Liver (tissue), 3 donors: ENCODE results near the gene ETNK1.

Experiments
- EGR1 ChIP-seq, 2 donors: IDR thresholded peaks; 2 replicates each; pipeline ENCODE4 v1.6.1; 2016 to 2018; ENCODE audit warnings: antibody characterized with exemption in 2 of 2, low read depth in 2 of 2
- FOXA1 ChIP-seq: IDR thresholded peaks from 2 replicates; pipeline ENCODE4 v1.6.1; 2016; ENCODE audit warnings: antibody characterized with exemption
- FOXA2 ChIP-seq: IDR thresholded peaks from 2 replicates; pipeline ENCODE4 v1.6.1; 2016; ENCODE audit warnings: antibody characterized with exemption
- GABPA ChIP-seq, 2 donors: IDR thresholded peaks in 1 of 2; conservative IDR thresholded peaks in 1 of 2; 2 replicates each; pipeline ENCODE4 v1.6.1; 2016; ENCODE audit warnings: antibody characterized with exemption in 2 of 2, mild to moderate bottlenecking in 1 of 2, moderate library complexity in 1 of 2
- HNF4A ChIP-seq, 2 donors: conservative IDR thresholded peaks; 2 replicates each; pipeline ENCODE4 v1.6.1; 2016; ENCODE audit warnings: antibody characterized with exemption in 2 of 2, mild to moderate bottlenecking in 2 of 2
- JUND ChIP-seq, 2 donors: IDR thresholded peaks; 2 replicates each; pipeline ENCODE4 v1.6.1; 2016; ENCODE audit warnings: antibody characterized with exemption in 2 of 2
- RAD21 ChIP-seq, 2 donors: IDR thresholded peaks; 2 replicates each; pipeline ENCODE4 v1.6.1; 2016; ENCODE audit warnings: antibody characterized with exemption in 2 of 2, mild to moderate bottlenecking in 2 of 2
- RXRA ChIP-seq, 2 donors: IDR thresholded peaks; 2 replicates each; pipeline ENCODE4 v1.6.1; 2017 to 2018; ENCODE audit warnings: antibody characterized with exemption in 2 of 2, mild to moderate bottlenecking in 1 of 2
- TAF1 ChIP-seq: conservative IDR thresholded peaks from 2 replicates; pipeline ENCODE4 v1.6.1; 2016; ENCODE audit warnings: antibody characterized with exemption, mild to moderate bottlenecking
- YY1 ChIP-seq: IDR thresholded peaks from 2 replicates; pipeline ENCODE4 v1.6.1; 2016; ENCODE audit warnings: antibody characterized with exemption, mild to moderate bottlenecking
- TF ChIP-seq, protein P1 (sequence below): fragments of 150-350 bp; IDR thresholded peaks from 2 replicates; pipeline ENCODE4 v1.5.1; 2017; ENCODE audit warnings: improper control_type of control experiment, low read depth, low read length; ENCODE audit not compliant: missing input control
- TF ChIP-seq, protein P2 (sequence below): IDR thresholded peaks from 2 replicates; pipeline ENCODE4 v1.6.1; 2016; ENCODE audit warnings: antibody characterized with exemption
- TF ChIP-seq, protein P3 (sequence below): IDR thresholded peaks from 2 replicates; pipeline ENCODE4 v1.6.1; 2016; ENCODE audit warnings: antibody characterized with exemption, mild to moderate bottlenecking
- TF ChIP-seq, protein P4 (sequence below): IDR thresholded peaks from 2 replicates; pipeline ENCODE4 v1.6.1; 2016; ENCODE audit warnings: antibody characterized with exemption
- donor health status: healthy.
- donor health status: healthy.

DNA sequence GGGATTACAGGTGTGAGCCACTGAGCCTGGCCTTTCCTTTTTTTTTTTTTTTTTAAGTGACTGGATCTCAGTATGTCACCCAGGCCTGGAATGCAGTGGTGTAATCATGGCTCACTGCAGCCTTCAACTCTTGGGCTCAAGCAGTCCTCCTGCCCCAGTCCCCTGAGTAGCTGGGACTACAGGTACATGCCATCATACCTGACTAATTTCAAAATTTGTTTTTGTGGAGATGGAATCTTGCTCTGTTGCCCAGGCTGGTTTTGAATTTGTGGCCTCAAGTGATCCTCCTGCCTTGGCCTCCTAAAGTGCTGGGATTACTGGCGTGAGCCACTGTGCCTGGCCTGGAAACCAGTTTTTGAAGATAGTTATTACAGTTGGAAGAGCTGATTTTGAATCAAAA lies 37.4 kb downstream of the ETNK1 start:
- TF ChIP-seq, protein P1, sequence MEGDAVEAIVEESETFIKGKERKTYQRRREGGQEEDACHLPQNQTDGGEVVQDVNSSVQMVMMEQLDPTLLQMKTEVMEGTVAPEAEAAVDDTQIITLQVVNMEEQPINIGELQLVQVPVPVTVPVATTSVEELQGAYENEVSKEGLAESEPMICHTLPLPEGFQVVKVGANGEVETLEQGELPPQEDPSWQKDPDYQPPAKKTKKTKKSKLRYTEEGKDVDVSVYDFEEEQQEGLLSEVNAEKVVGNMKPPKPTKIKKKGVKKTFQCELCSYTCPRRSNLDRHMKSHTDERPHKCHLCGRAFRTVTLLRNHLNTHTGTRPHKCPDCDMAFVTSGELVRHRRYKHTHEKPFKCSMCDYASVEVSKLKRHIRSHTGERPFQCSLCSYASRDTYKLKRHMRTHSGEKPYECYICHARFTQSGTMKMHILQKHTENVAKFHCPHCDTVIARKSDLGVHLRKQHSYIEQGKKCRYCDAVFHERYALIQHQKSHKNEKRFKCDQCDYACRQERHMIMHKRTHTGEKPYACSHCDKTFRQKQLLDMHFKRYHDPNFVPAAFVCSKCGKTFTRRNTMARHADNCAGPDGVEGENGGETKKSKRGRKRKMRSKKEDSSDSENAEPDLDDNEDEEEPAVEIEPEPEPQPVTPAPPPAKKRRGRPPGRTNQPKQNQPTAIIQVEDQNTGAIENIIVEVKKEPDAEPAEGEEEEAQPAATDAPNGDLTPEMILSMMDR = no peak
- TF ChIP-seq, protein P2, sequence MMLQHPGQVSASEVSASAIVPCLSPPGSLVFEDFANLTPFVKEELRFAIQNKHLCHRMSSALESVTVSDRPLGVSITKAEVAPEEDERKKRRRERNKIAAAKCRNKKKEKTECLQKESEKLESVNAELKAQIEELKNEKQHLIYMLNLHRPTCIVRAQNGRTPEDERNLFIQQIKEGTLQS = no peak
- TF ChIP-seq TAF1 = no peak
- TF ChIP-seq FOXA1 = no peak
- TF ChIP-seq, protein P3, sequence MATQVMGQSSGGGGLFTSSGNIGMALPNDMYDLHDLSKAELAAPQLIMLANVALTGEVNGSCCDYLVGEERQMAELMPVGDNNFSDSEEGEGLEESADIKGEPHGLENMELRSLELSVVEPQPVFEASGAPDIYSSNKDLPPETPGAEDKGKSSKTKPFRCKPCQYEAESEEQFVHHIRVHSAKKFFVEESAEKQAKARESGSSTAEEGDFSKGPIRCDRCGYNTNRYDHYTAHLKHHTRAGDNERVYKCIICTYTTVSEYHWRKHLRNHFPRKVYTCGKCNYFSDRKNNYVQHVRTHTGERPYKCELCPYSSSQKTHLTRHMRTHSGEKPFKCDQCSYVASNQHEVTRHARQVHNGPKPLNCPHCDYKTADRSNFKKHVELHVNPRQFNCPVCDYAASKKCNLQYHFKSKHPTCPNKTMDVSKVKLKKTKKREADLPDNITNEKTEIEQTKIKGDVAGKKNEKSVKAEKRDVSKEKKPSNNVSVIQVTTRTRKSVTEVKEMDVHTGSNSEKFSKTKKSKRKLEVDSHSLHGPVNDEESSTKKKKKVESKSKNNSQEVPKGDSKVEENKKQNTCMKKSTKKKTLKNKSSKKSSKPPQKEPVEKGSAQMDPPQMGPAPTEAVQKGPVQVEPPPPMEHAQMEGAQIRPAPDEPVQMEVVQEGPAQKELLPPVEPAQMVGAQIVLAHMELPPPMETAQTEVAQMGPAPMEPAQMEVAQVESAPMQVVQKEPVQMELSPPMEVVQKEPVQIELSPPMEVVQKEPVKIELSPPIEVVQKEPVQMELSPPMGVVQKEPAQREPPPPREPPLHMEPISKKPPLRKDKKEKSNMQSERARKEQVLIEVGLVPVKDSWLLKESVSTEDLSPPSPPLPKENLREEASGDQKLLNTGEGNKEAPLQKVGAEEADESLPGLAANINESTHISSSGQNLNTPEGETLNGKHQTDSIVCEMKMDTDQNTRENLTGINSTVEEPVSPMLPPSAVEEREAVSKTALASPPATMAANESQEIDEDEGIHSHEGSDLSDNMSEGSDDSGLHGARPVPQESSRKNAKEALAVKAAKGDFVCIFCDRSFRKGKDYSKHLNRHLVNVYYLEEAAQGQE = no peak
- TF ChIP-seq EGR1 (IDR thresholded peaks at IDR 0.05; ENCODE audit: low read depth in 2 of 2) = no peak
- no peak for TF ChIP-seq RAD21 (IDR thresholded peaks at IDR 0.05)
- no peak for TF ChIP-seq YY1
- TF ChIP-seq, protein P4, sequence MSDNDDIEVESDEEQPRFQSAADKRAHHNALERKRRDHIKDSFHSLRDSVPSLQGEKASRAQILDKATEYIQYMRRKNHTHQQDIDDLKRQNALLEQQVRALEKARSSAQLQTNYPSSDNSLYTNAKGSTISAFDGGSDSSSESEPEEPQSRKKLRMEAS = no peak
- no peak for TF ChIP-seq FOXA2
- no peak for TF ChIP-seq RXRA (IDR thresholded peaks at IDR 0.05)
- no peak for TF ChIP-seq JUND (IDR thresholded peaks at IDR 0.05)
- no peak for TF ChIP-seq GABPA (IDR thresholded peaks at IDR 0.05 in 1 of 2, conservative IDR thresholded peaks at IDR 0.05 in 1 of 2)
- no peak for TF ChIP-seq HNF4A (conservative IDR thresholded peaks at IDR 0.05)
